GM21717 (cell line): Measurements from ENCODE around the gene TYMS.
"Not testable (repeated sequence)": the region's sequence is repeated elsewhere in the genome, so short reads cannot be mapped to it uniquely, and the experiment has no call there.

Experiments used
- ATAC-seq: cut with Tn5 transposase; IDR thresholded peaks from one replicate; pipeline ENCODE4 v1.9.1; 2021; ENCODE audit warnings: mild to moderate bottlenecking, moderate library complexity; ENCODE audit not compliant: unreplicated experiment

Gene TYMS

DNA sequence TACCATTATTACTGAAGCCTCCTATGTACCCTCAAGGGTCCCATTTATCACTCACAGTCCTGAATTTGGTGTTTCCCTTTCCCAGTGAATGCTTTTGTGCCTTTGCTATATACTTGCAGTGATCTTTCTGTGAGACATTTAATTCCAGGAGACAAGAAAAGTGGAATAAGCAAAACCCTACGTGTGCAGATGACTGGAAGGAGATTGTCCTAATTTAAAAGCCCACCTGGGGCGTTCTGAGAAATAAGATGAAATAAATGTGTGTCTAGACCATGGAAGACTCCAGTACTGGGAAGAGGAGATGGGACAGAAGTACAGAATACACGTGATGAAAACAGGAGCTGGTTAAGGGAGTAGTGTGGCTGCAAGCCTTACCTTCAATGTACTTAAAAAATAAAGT is 19.3 kb downstream of the TYMS start:
- ATAC-seq, result no peak

DNA sequence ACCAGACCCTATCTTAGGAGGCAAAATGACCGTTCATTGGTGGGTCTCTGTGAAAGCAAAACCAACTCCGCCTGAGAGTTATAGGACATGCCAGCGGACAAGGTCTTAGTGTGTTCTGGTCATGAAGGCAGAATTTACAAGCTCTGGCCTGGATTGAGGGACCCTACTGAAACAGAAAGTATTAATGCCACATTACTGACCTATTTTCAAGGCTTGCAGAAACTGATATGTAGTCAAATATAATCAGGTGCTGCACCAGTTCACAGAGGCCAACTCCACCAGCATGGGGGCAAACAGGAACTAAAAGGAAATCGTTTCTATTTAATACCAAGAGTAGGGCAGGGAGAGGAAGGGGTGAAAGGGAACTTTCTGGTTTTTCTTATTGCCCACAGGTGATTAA is 19.7 kb downstream of the TYMS start:
- ATAC-seq, result no peak

DNA sequence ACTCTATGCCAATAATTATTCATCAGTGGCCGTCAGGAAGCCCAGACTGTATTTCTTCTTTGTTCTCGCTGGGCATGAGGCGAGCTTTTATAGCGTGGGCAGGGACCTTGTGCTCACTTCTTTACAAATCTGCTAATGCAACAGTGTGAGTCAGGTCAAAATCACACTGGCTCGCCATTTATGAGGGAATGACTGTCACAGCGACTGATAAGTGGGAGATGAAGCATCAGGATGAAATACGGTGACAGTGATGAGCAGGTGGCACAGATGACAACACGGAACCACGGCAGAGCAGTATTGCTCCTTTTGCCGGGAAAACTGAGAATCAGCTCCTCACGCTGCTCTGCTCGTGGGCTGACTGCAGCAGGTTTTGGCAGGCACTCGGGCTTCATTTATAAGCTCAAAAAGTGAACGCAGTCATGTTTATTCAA is 20.5 kb downstream of the TYMS start:
- no peak for ATAC-seq

DNA sequence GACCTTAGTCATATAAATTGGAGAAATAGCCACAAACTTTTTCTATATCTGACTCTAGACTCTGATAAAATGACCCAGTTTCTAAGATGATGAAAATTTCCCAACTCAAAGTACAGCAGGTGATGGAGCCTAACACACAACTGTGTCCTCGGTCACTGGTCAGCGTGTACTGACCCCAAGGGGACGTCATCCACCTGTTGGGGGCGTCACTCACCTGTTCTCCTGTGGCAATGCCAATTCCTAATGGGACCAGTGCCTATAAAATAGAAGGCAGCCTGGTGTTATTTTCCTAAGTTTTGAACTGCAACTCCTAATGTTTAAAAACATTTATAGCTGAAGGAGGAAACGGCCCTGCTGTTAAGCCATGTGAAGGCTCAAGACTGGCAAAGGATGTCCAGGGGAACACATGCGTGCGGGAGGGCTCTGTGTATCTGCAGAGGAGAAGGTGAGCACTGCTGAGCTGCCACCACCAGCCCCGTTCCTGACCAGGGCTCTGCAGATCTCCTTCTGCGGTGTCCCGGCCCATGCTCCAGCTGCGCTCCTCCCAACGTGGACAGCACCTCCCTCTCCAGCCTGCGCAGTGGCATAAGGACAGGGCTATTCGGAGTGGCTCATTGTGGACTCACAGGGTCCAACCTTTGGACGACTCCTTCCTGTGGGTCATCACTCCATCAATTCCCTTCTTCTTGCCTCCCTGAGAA is 21.2 kb downstream of the TYMS start:
- ATAC-seq, result no peak

DNA sequence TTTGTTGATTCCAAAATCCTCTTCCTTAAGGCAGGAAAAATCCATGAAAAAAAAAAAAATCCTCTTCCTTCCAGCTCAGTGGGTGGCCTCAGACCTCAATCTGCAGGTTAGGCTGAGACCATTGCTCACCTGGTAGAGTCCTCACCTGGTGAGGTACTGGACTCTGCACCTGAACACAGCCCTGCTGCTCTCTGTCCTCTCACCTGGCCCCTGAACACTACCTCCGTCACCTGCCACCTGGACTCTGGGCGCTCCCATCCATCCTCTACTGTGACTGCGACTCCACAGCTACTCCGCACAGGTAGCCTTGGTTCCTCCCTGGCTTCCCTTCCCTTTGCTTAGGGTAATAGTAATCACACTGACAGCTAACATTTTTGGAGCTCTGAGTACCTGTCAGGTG is 22.1 kb downstream of the TYMS start:
- ATAC-seq, result no peak

DNA sequence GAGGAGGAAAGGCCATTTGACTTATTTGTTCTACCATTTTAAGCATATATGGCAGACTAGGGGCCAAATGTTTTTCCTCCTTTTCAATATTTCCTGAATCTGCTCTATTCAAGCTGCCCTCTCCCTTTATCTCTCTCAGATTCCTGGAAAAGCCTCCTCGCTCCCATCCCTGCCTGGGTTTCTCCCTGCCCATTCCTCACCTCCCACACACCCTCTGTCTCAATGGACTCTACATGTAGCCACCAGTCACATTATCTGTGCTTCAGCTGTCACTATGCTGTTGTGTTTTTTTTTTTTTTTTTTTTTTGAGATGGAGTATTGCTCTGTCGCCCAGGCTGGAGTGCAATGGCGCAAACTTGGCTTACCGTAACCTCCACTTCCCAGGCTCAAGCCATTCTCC is 22.9 kb downstream of the TYMS start:
- ATAC-seq, result no peak

DNA sequence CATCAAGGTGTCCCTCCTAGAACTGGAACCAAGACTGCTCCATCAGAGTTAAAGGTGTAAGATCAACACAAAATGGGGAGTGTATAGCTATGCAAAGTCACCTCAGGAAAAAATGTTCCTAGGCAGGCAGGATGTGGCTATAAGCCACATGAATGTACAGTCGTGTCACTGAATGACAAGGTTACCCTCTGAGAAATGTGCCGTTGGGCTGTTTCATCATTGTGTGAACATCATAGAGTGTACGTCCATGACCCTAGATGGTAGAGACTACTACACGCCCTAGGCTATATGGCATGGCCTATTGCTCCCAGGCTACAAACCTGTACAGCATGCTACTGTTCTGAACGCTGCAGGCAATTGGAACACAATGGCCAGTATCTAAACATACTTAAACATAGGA is 24.5 kb downstream of the TYMS start:
- no peak for ATAC-seq

DNA sequence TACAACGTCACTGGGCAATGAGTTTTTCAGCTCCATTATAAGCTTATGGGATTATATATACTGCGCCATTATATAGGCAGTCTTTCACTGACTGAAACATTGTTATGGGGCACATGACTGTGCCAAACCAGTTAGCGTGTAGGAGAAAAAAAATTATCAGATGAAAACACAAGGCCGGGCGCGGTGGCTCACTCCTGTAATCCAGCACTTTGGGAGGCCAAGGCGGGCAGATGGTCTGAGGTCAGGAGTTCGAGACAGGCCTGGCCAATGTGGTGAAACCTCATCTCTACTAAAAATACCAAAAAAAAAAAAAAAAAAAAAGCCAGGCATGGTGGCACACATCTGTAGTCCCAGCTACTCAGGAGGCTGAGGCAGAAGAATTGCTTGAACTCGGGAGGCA is 25.0 kb downstream of the TYMS start:
- not testable (repeated sequence) for ATAC-seq

DNA sequence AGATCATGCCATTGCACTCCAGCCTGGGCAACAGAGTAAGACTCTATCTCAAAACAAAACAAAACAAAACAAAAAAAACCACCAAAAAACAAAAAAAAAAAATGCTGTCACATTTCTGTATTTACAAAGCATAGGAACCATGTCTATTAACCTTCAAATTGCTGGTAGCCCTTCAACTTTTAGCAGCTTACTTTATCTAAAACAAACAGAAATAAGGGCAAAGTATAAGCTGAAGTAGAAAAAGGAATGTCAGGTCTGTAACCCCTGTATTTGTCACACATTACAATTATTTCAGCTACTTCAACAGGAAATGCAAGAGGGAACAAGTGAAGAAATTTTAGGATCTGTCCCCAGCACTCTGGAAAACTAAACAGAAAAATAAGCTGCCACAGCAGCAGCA is 25.4 kb downstream of the TYMS start:
- no peak for ATAC-seq

DNA sequence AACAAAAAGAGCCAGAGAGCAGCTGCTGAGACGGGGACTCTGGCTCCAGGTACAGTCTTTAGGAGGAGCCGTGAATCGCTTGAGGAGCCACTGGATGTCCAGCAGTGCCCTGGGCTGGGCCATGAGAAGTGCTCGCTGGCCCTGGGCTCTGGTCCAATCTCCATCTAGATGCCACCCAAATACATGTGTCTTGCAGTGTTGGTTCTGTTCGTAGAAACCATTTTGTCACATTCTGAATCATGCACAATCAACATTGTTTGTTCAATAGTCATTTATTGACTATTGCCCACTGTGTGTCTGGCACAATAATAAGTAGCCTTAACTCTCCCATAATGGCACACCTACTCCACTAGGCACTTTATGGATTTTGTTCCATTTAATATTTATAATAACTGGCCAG is 26.1 kb downstream of the TYMS start:
- ATAC-seq, result no peak

DNA sequence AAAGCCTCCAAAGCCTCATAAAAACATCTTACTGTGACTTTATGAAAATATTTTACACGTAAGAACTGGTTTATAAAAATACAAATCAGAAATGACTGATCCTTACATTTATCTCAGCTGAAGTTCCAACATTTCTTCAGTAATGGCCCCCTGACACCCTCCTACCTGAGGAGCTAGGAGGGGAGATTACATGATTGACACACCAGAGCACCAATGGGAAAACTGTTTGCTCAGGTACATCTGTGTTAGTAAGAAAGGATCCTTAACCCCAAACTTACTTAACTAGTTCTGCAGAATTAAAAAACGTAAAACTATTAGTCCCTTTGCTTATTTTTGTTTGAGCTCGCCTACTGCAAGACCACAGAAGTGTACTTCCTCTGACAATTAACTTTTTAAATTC is 28.0 kb downstream of the TYMS start:
- ATAC-seq, result no peak

DNA sequence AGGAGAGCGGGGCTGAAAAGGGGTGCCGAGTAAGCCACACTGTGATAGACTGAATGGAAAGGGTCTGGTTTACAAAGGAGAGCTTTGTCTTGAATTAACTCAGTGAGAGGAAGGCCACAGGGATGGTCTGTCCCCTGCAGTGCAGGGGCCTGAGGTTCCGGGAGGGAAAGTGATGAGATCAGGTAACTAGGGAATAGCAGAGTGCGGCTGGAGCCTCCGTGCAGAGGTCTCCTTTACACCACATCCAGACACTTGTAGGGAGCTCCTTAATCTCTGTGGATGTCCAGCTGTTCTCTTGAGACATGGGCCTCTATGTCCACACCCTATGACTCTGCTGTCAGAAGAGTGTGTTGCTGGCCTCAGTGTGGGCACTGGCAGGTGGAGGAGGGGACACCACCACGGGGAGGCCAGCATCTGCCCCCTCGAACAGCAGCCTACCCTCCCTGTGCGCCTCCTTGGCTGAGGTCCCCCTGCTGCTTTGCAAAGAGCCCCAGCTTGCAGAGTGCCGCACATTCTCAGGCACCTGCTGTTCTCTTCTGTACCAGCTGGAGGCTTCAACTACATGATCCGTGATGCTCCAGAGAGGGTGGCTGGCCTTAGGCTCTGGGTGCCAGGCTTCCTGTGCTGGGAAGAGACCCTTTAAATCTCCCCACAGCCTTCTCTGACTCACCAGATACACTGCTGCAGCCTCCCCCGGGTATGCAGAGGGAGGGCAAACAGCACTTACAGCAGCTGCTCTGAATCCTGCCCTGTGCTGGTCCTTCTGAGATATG is 29.1 kb downstream of the TYMS start:
- no peak for ATAC-seq

DNA sequence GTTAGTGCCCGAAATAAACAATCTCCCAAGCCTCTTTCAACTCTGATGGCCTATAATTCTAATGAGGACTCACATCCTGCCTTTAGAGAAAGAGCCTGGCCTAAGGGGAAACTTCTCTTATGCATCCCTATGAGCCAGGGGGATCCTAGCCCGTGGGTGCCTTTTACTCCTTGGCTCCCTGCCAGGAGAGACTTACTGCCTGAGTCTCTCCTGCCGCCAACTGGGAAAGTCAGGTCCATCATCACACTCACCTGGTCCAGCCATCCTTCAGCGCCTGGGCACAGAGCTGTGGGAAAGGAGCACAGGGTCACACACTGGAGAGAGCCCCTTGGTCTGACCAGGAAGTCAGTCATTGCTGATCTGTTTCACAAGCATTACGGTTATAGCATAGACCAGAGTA is 30.9 kb downstream of the TYMS start:
- no peak for ATAC-seq

DNA sequence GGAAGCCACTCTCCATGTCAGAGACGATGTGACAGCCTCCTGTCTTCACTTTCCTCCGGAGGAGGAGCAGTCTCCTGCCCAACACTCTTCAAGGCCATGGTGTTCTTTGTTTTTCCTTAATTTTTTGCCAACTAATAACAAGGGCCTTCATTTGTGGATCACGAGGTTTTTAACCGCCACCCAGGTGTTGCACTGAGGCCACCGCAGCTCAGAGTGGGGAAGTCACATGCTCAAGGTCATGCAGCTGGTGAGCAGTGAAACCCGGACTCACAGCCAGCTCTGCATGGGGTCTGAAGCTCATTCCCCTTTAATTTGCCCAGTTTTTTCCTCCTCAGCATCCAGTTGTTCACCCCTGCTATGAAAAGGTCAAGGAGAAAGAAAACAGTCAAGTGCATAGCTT is 35.4 kb downstream of the TYMS start:
- no peak for ATAC-seq

DNA sequence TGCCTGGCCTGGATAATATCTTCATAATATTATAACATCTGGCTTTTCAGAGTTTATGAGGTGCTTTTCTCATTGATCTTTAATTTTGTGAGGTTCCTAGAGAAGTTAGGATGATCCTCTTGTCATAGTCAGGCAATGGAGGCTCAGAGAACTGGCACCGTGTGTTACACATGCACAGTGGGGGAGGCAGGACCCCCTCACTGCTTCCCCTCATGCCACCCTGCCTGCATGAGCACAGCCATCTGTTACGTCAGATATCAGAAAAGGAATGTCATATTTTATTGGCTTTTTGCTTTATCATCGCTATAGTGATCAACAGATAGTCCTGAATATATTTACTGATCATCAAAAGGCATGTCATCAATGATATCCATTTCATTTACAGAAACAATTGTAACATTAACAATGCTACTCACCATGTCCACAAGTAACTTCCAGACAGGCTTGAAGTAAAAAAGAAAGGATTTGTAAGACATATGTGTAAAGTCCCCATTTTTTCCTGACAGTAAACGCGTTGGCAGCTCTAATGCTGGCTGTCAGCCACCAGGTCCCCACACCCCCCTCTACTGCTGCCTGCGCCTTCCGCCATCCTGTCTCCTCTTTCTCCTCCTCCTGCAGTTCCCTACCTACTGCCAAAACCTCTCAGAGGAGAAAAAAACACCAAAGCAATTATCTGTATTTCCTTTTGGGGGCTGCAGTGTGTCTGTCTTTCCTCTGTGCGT is 36.2 kb downstream of the TYMS start:
- no peak for ATAC-seq

DNA sequence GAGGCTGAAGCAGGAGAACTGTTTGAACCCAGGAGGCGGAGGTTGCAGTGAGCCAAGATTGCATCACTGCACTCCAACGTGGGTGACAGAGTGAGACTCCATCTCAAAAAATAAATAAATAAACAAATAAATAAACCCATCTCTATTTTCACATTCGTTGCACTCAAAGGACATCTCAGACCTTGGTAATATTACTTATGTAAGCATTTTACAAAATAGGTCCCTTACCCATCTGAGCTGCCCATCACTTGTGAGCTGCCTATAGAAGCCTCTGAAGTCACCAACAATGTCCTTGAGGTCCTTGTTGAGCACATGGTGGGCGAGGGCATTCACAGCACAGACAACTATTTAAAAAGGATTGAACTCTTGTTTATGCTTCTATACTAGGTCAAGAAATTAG is 39.6 kb downstream of the TYMS start:
- no peak for ATAC-seq

DNA sequence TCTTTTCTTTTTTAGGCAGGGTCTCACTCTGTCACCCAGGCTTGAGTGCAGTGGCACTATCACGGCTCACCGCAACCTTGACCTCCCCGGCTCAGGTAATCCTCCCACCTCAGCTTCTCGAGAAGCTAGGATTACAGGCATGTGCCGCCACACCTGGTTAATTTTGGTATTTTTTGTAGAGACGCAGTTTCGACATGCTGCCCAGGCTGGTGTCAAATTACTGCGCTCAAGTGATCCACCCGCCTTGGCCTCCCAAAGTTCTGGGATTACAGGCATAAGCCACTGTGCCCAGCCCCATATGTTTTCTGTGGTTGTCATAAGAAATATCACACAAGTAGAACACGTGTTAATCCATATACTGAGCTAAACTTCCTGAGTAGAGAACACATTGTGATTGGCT is 40.3 kb downstream of the TYMS start:
- ATAC-seq, result no peak

DNA sequence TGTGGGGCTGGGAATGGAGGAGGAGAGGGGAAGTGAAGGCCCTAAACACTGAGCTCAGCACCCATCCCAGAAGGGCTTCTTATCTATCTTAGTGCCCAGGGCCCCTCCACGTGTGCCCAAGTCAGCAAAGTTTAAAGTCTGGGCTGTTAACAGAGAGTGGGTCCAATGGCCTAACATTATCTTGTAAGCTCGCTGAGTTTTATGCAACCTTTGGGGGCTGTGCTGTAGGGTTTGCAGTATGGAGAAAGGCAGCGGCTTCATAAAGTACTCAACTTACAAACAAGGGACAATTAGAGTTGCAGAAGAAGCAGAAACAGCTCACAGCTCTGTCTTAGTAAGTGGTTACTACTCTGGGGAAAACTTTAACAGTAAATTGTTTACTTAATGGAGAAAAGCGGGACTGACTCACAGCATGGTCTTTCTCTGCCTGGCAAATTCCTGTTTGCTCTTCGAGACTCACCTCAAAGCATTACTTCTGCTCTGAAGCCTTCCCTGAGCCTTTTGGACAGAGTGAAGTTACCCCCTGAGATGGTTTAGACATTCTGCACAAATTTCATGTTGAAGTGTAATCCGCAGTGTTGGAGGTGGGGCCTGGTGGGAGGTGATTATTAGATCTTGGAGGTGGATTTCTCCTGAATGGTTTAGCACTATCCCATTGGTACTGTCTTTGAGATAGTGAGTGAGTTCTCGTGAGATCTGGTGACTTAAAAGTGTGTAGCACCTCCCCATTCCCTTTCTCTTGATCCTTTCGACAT is 45.9 kb downstream of the TYMS start:
- no peak for ATAC-seq

DNA sequence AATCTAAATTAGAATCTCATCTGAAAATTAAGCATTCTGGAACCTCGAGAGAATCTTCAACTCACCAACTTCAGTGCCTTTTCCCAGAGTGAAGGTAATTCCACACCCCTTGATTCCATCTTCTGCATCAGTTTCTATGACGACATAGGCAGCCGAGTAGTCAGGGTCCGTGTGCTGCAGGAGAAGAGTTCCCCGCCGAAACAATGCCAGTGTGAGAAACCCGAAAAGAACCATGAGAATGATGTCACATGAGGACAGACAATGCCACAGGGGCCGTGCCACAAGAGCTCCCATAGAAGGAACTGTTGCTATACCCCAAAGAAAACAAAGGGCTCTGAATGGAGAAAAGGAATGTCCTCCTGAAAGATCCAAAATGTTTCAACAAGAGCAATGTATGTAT is 49.0 kb downstream of the TYMS start:
- no peak for ATAC-seq

DNA sequence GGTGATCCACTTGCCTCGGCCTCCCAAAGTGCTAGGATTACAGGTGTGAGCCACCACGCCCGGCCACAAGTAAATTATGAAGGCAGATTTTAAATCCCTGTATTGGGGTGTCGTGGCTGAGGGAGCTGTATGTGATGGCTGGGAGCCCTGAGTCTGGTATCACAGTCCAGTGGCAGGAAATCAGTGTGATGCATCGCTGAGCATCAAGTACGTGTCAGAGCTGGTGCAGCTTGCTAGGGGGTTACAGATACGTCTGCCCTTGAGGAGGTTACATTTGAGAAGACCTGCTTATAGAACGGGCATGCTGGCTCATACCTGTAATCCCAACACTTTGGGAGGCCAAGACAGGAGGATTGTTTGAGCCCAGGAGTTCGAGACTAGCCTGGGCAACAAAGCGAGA is 50.6 kb downstream of the TYMS start:
- no peak for ATAC-seq

DNA sequence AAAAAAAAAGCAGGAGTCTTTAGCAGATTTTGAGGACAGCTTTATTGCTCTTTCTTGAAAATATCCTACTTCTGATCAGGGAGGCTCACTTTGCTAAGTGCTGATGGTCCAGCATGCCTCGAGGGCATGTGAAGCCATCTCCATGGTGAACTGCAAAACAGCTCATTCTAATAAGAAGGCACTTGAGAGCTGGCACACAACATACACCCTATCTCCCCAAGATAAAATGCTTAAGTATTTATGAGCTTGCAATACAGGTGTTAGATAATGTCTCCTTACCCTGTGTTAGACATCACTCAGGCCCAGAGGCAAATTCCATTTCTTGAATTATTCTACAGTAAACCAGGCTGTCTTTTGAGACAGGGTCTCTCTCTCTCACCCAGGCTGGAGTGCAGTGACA is 52.3 kb downstream of the TYMS start:
- no peak for ATAC-seq
